Measurements from ENCODE around the gene CCDC59.
"Not testable (repeated sequence)": the region's sequence is repeated elsewhere in the genome, so short reads cannot be mapped to it uniquely, and the experiment has no call there.

DNA sequence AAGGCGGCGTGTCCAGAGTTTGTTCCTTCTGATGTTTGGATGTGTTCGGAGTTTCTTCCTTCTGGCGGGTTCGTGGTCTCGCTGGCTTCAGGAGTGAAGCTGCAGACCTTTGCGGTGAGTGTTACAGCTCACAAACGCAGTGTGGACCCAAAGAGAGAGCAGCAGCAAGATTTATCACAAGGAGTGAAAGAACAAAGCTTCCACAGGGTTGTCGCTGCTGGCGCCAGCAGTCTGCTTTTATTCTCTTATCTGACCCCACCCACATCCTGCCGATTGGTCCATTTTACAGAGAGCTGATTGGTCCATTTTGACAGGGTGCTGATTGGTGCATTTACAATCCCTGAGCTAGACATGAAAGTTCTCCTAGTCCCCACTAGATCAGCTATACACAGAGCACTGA lies 2.6 kb upstream of the CCDC59 start:
- TF ChIP-seq, protein P1, sequence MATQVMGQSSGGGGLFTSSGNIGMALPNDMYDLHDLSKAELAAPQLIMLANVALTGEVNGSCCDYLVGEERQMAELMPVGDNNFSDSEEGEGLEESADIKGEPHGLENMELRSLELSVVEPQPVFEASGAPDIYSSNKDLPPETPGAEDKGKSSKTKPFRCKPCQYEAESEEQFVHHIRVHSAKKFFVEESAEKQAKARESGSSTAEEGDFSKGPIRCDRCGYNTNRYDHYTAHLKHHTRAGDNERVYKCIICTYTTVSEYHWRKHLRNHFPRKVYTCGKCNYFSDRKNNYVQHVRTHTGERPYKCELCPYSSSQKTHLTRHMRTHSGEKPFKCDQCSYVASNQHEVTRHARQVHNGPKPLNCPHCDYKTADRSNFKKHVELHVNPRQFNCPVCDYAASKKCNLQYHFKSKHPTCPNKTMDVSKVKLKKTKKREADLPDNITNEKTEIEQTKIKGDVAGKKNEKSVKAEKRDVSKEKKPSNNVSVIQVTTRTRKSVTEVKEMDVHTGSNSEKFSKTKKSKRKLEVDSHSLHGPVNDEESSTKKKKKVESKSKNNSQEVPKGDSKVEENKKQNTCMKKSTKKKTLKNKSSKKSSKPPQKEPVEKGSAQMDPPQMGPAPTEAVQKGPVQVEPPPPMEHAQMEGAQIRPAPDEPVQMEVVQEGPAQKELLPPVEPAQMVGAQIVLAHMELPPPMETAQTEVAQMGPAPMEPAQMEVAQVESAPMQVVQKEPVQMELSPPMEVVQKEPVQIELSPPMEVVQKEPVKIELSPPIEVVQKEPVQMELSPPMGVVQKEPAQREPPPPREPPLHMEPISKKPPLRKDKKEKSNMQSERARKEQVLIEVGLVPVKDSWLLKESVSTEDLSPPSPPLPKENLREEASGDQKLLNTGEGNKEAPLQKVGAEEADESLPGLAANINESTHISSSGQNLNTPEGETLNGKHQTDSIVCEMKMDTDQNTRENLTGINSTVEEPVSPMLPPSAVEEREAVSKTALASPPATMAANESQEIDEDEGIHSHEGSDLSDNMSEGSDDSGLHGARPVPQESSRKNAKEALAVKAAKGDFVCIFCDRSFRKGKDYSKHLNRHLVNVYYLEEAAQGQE (IDR thresholded peaks at IDR 0.05; ENCODE audit: borderline replicate concordance) = not testable (repeated sequence)
- TF ChIP-seq, protein P2, sequence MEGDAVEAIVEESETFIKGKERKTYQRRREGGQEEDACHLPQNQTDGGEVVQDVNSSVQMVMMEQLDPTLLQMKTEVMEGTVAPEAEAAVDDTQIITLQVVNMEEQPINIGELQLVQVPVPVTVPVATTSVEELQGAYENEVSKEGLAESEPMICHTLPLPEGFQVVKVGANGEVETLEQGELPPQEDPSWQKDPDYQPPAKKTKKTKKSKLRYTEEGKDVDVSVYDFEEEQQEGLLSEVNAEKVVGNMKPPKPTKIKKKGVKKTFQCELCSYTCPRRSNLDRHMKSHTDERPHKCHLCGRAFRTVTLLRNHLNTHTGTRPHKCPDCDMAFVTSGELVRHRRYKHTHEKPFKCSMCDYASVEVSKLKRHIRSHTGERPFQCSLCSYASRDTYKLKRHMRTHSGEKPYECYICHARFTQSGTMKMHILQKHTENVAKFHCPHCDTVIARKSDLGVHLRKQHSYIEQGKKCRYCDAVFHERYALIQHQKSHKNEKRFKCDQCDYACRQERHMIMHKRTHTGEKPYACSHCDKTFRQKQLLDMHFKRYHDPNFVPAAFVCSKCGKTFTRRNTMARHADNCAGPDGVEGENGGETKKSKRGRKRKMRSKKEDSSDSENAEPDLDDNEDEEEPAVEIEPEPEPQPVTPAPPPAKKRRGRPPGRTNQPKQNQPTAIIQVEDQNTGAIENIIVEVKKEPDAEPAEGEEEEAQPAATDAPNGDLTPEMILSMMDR (IDR thresholded peaks at IDR 0.05; ENCODE audit: poor library complexity, severe bottlenecking) = not testable (repeated sequence)
- not testable (repeated sequence) for TF ChIP-seq EP300 (conservative IDR thresholded peaks at IDR 0.05; ENCODE audit: poor library complexity, severe bottlenecking); POLR2AphosphoS5 (IDR thresholded peaks at IDR 0.05); EZH2 (IDR thresholded peaks at IDR 0.05; ENCODE audit: borderline replicate concordance, insufficient read depth, low read length, poor library complexity, severe bottlenecking); RAD21 (conservative IDR thresholded peaks at IDR 0.05); TAF1 (IDR thresholded peaks at IDR 0.05; ENCODE audit: low read depth); SMC3 (conservative IDR thresholded peaks at IDR 0.05; ENCODE audit: poor library complexity)
